Endothelial cell of umbilical vein (primary cell): ENCODE measurements around the gene NSD1. TPM values are rescaled to one million over a fixed set of nuclear protein-coding genes. Genes with fewer than 3 reads are reported as not detected.

ENCODE experiments used
- BruUV-seq: library from RNA; stranded (reverse); fragments of 400-500 nt; replicated peaks from 2 replicates; lab custom pipeline; 2021; lab: Mats Ljungman, UMichigan
- CTCF ChIA-PET: fragments of 300-600, 350-600 bp; sonication (Branson Sonifier 250); formaldehyde crosslinking; loops from one replicate; lab custom pipeline; 2021; ENCODE audit warnings: antibody characterized with exemption, inconsistent platforms; lab: Charles Lee
- POLR2A ChIA-PET: fragments of 300-600, 350-600 bp; sonication (Branson Sonifier 250); formaldehyde crosslinking; loops from one replicate; lab custom pipeline; 2021; ENCODE audit warnings: antibody characterized with exemption, inconsistent platforms; lab: Charles Lee
- DNase-seq: peaks from one replicate; pipeline ENCODE4 v3.0.0-alpha.2; 2011; ENCODE audit warnings: low read depth, low spot score
- FAIRE-seq: peaks from 2 replicates; lab custom pipeline; 2011; peaks lifted over from hg19 to GRCh38; lab: Jason Lieb, UNC
- H2AFZ ChIP-seq: 2 replicates; pipeline ENCODE4 v1.6.0; 2012; ENCODE audit warnings: low read depth, low read length, control low read depth, inconsistent platforms
- H3K27ac ChIP-seq: 2 replicates; pipeline ENCODE4 v1.5.1; 2011; ENCODE audit warnings: low read depth, mild to moderate bottlenecking, control low read depth, low read length, moderate library complexity; ENCODE audit not compliant: insufficient read depth
- H3K27me3 ChIP-seq, 2 experiments: 2 replicates each; pipeline versions ENCODE4 v1.6.0 to v1.6.1; 2011; ENCODE audit warnings: low read length in 2 of 2, mixed read lengths in 1 of 2; ENCODE audit not compliant: control insufficient read depth in 2 of 2, insufficient read depth in 2 of 2
- H3K36me3 ChIP-seq, 2 experiments: 2 replicates in 1 of 2; 3 replicates in 1 of 2; pipeline ENCODE4 v1.5.1; 2011; ENCODE audit warnings: low read length in 2 of 2, mild to moderate bottlenecking in 1 of 2, moderate library complexity in 1 of 2; ENCODE audit not compliant: control insufficient read depth in 2 of 2, insufficient read depth in 2 of 2; ENCODE audit errors: extremely low read depth in 1 of 2
- H3K4me1 ChIP-seq: 3 replicates; pipeline ENCODE4 v1.5.1; 2011; ENCODE audit warnings: mild to moderate bottlenecking, low read length; ENCODE audit not compliant: control insufficient read depth, insufficient read depth; ENCODE audit errors: extremely low read depth
- H3K4me2 ChIP-seq: 2 replicates; pipeline ENCODE4 v1.6.1; 2011; ENCODE audit warnings: low read length, control low read depth, mixed read lengths; ENCODE audit not compliant: insufficient read depth
- H3K4me3 ChIP-seq, 3 experiments: fragments of 200-600 bp in 1 of 3; sonication (generic), shearing (Covaris generic) in 1 of 3; replicated peaks in 1 of 3; 2 replicates each; pipeline ENCODE4 v1.5.1; 2011 to 2016; ENCODE audit warnings: control low read depth in 3 of 3, low read length in 3 of 3, mild to moderate bottlenecking in 2 of 3, inconsistent platforms in 1 of 3, low read depth in 1 of 3, moderate library complexity in 1 of 3; ENCODE audit not compliant: insufficient read depth in 1 of 3
- H3K79me2 ChIP-seq: 2 replicates; pipeline ENCODE4 v1.6.0; 2012; ENCODE audit warnings: low read length, inconsistent platforms; ENCODE audit not compliant: control insufficient read depth, insufficient read depth
- H3K9ac ChIP-seq: replicated peaks from 2 replicates; pipeline ENCODE3; 2011; ENCODE audit warnings: low read length, control low read depth; ENCODE audit not compliant: insufficient read depth; ENCODE audit errors: extremely low read depth
- H3K9me1 ChIP-seq: replicated peaks from 3 replicates; pipeline ENCODE4 v1.6.0; 2011; ENCODE audit warnings: mild to moderate bottlenecking, low read length; ENCODE audit not compliant: control insufficient read depth, insufficient read depth; ENCODE audit errors: extremely low read depth
- H3K9me3 ChIP-seq: replicated peaks from 2 replicates; pipeline ENCODE4 v1.5.1; 2012; ENCODE audit warnings: low read length, inconsistent platforms; ENCODE audit not compliant: control insufficient read depth, insufficient read depth
- H4K20me1 ChIP-seq: replicated peaks from 2 replicates; pipeline ENCODE3; 2011; ENCODE audit warnings: mild to moderate bottlenecking, low read length; ENCODE audit not compliant: control insufficient read depth, insufficient read depth; ENCODE audit errors: extremely low read depth
- EZH2 ChIP-seq: IDR thresholded peaks from 2 replicates; pipeline ENCODE4 v1.6.1; 2012; ENCODE audit warnings: borderline replicate concordance, low read depth, mild to moderate bottlenecking, moderate library complexity, low read length, inconsistent platforms; ENCODE audit not compliant: severe bottlenecking
- FOS ChIP-seq: IDR thresholded peaks from 2 replicates; pipeline ENCODE4 v1.6.1; 2011; ENCODE audit warnings: mild to moderate bottlenecking, low read length, moderate library complexity, borderline replicate concordance; ENCODE audit not compliant: insufficient read depth
- GATA2 ChIP-seq: IDR thresholded peaks from 2 replicates; pipeline ENCODE4 v1.7.0; 2011; ENCODE audit warnings: low read depth, mild to moderate bottlenecking, moderate library complexity, mixed read lengths, low read length; ENCODE audit not compliant: insufficient read length, insufficient read depth
- JUN ChIP-seq: IDR thresholded peaks from 2 replicates; pipeline ENCODE4 v1.6.1; 2011; ENCODE audit warnings: borderline replicate concordance, low read depth; ENCODE audit not compliant: insufficient read length, insufficient read depth
- MYC ChIP-seq: IDR thresholded peaks from one replicate; pipeline ENCODE4 v1.6.1; 2011; ENCODE audit warnings: mild to moderate bottlenecking, low read depth, low read length
- POLR2A ChIP-seq: IDR thresholded peaks from 2 replicates; pipeline ENCODE4 v1.6.1; 2012; ENCODE audit warnings: low read depth, mild to moderate bottlenecking, control low read depth, low read length
- POLR2AphosphoS5 ChIP-seq: IDR thresholded peaks from 2 replicates; pipeline ENCODE4 v1.6.1; 2012; ENCODE audit warnings: low read depth, mild to moderate bottlenecking, control low read depth, low read length, moderate library complexity; ENCODE audit not compliant: insufficient read depth
- dilution Hi-C: fragments of 300-500 bp; cut with MboI; formaldehyde crosslinking; loops from one replicate; pipeline ENCODE4 v1.15.0; 2019; ENCODE audit warnings: low sequenced_read_pairs; ENCODE audit not compliant: extremely low pct_ligation_motif_present
- intact Hi-C: fragments of 100-400 bp; cut with micrococcal nuclease; formaldehyde crosslinking; loops from one replicate; pipeline ENCODE4 v1.10.0; 2022
- polyA plus RNA-seq, 4 experiments: library from polyadenylated mRNA; depleted of rRNA in 3 of 4; stranded (reverse) in 3 of 4; unstranded in 1 of 4; fragments of >200 nt; gene quantifications; 2 replicates each; pipeline versions ENCODE4 v1.2.1 to v1.2.3, GENCODE V29; 2011 to 2012; ENCODE audit warnings: missing spikeins in 1 of 4
- total RNA-seq: library from RNA; stranded (reverse); gene quantifications from 2 replicates; pipeline ENCODE4 v1.2.3, GENCODE V29; 2021
- TF ChIP-seq, protein P1 (sequence below): IDR thresholded peaks from 2 replicates; pipeline ENCODE4 v1.6.1; 2011; ENCODE audit not compliant: insufficient read depth, insufficient read length
- TF ChIP-seq, protein P2 (sequence below), 2 donors: IDR thresholded peaks; 1 replicate in 1 of 2; 2 replicates in 1 of 2; pipeline ENCODE4 v1.5.1; 2011; ENCODE audit warnings: low read length in 2 of 2, mild to moderate bottlenecking in 2 of 2, moderate library complexity in 2 of 2, control low read depth in 1 of 2, inconsistent platforms in 1 of 2, low read depth in 1 of 2; ENCODE audit not compliant: insufficient read depth in 1 of 2; ENCODE audit errors: extremely low read depth in 1 of 2

The NSD1 gene
- total and polyA plus RNA-seq, 2 donors (not counting 3 experiments of a cell fraction or from before 2014, with no cell fraction given): 14.4 to 90.4 TPM

DNA sequence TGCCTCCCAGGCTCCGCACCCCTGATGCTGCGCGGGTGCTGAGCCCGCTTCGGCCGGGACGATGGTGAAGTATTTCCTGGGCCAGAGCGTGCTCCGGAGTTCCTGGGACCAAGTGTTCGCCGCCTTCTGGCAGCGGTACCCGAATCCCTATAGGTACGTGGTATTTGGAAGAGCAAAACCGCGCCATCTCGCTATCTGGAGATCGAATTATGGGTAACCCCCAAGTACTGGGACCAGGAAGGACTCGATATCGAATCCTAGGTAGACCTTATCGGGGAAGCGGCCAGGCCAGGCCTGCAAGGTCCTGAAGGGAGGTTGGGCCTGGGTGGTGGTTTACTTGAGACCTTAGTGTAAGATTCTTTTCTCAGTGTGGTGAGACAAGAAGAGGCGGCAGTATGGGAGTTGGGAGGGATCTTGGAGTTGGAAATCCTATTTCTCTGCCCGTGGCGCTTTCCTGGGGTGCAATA lies 170.4 kb downstream of the NSD1 start:
- dilution Hi-C loops: no loop called here
- H3K4me3 ChIP-seq: peak overlapping the region; percentile 58 to 87 (median 80)
- peaks cover 35% of the 10 kb centered on the region for H3K4me1 ChIP-seq
- peak; percentile 44 for DNase-seq
- intact Hi-C loops: loop anchor here (1.0 to 5.0 kb wide), 2 partner anchors 8 to 172 kb away; partner anchors contain the start of gene NSD1
- H3K27me3 ChIP-seq: no peaks in the 10 kb centered on the region
- no peak for FAIRE-seq
- H3K36me3 ChIP-seq: peaks cover 0 to 21% of the 10 kb centered on the region in 2 experiments
- H3K4me2 ChIP-seq: peak overlapping the region; percentile 76
- no peaks in the 10 kb centered on the region for H3K9me1 ChIP-seq
- TF ChIP-seq FOS: no peak
- ChIA-PET CTCF (interaction anchor here (0.7 to 2.2 kb wide), 2 partner anchors 190 to 192 kb away, joined by 4 to 7 read pairs; no protein-coding TSS in a partner anchor), POLR2A (no interaction called here)
- BruUV-seq: TSS peak; percentile 60
- H3K9ac ChIP-seq: peak overlapping the region; percentile 85
- no peaks in the 10 kb centered on the region for H4K20me1 ChIP-seq
- peak overlapping the region; percentile 4 for H2AFZ ChIP-seq
- H3K27ac ChIP-seq: peak overlapping the region; percentile 65
- H3K9me3 ChIP-seq: no peaks in the 10 kb centered on the region
- peaks cover 36% of the 10 kb centered on the region for H3K79me2 ChIP-seq

GRCh38 chr5:177304392-177305119 lies 171.0 kb downstream of the NSD1 start:
- dilution Hi-C loops (no loop called here), intact Hi-C loops (loop anchor here (5.0 kb wide), 1 partner anchor 172 kb away; the partner anchor contains the start of gene NSD1)
- TF ChIP-seq, protein P1, sequence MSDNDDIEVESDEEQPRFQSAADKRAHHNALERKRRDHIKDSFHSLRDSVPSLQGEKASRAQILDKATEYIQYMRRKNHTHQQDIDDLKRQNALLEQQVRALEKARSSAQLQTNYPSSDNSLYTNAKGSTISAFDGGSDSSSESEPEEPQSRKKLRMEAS: no peak
- TF ChIP-seq EZH2 (no peak), MYC (no peak), POLR2A (no peak), FOS (no peak), JUN (no peak), POLR2AphosphoS5 (no peak), GATA2 (no peak)
- TF ChIP-seq, protein P2, sequence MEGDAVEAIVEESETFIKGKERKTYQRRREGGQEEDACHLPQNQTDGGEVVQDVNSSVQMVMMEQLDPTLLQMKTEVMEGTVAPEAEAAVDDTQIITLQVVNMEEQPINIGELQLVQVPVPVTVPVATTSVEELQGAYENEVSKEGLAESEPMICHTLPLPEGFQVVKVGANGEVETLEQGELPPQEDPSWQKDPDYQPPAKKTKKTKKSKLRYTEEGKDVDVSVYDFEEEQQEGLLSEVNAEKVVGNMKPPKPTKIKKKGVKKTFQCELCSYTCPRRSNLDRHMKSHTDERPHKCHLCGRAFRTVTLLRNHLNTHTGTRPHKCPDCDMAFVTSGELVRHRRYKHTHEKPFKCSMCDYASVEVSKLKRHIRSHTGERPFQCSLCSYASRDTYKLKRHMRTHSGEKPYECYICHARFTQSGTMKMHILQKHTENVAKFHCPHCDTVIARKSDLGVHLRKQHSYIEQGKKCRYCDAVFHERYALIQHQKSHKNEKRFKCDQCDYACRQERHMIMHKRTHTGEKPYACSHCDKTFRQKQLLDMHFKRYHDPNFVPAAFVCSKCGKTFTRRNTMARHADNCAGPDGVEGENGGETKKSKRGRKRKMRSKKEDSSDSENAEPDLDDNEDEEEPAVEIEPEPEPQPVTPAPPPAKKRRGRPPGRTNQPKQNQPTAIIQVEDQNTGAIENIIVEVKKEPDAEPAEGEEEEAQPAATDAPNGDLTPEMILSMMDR (IDR thresholded peaks at IDR 0.05; ENCODE audit: extremely low read depth in 1 of 2, insufficient read depth in 1 of 2, low read depth in 1 of 2, low read length in 2 of 2): no peak
- H3K36me3 ChIP-seq: peaks cover 0 to 22% of the 10 kb centered on the region in 2 experiments
- no TSS peak for BruUV-seq
- peak; percentile 80 for FAIRE-seq
- DNase-seq: peak; percentile 35
- no peaks in the 10 kb centered on the region for H4K20me1 ChIP-seq
- peak overlapping the region; percentile 76 for H3K4me2 ChIP-seq
- H3K4me1 ChIP-seq: peaks cover 35% of the 10 kb centered on the region
- peak overlapping the region; percentile 65 for H3K27ac ChIP-seq
- no peaks in the 10 kb centered on the region for H3K27me3 ChIP-seq
- peaks cover 36% of the 10 kb centered on the region for H3K79me2 ChIP-seq
- peak overlapping the region; percentile 85 for H3K9ac ChIP-seq
- no peak overlapping the region for H2AFZ ChIP-seq
- no peaks in the 10 kb centered on the region for H3K9me3 ChIP-seq
- H3K9me1 ChIP-seq: no peaks in the 10 kb centered on the region
- peak overlapping the region; percentile 58 to 87 (median 80) for H3K4me3 ChIP-seq
- POLR2A ChIA-PET: no interaction called here
- CTCF ChIA-PET: no interaction called here
